ENCODE results near the gene RBKS.

Gene RBKS

GRCh38 chr2:27829791-27830190, 60.4 kb downstream of the RBKS start:
- DNase-seq = no peak

DNA sequence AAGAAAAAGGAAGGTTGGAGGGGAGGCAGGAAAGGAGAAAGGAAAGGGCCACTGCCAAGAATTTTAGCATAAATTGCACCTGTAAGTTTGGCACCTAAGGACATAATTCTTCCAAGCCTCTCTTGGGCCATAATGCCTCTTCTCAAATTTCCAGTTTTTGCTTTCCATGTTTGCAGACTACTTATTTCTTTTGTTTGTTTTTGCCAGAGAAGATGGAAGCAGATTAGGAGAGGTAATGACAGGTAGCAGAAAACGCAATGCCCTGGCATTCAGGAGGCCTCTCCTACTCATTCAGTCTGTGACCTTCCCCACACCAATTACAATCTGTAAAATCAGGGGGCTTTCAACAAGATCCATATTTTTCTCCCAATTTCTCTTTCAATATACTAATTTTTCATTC, 61.9 kb downstream of the RBKS start:
- DNase-seq = no peak

GRCh38 chr2:27824401-27824800, 65.8 kb downstream of the RBKS start:
- DNase-seq = no peak

GRCh38 chr2:27823569-27823968, 66.6 kb downstream of the RBKS start:
- DNase-seq = no peak

DNA sequence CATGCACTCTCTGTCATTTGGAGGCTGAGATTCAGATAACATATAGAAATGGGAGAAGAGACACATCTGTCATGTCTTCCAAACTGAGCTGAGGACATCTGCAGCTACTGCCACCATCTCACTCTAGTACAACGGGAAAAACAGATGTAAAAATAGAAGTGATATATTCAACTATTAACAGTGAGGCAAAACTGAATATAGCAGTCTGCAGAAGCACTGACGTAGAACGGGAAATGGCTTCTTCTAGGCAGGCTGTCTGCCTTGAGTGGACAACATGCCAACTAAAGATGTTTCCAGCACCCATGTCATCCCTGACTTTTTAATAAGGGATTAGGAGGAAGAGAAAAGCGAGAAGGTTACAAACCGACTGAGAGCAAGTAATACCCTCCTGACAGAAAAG, 67.1 kb downstream of the RBKS start:
- DNase-seq = no peak

DNA sequence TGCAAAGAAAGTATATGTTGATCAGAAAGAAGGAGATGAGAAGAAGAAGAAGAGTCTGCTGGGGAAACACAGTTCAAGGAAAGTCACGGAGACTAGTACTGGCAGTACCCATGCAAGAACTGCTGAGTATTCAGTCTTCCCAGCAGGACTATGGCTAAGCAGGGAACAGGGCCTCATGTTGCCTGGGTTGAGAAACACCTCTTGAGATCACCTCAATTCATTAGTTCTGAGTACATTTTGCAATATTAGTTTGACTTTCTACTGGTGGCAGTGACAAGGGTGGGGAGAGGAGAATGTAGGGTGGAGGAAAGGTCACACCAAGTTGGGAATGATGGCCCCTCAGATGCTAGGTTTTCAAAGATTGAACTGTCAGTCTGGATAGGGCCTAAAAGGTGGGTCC, 68.1 kb downstream of the RBKS start:
- DNase-seq = no peak

DNA sequence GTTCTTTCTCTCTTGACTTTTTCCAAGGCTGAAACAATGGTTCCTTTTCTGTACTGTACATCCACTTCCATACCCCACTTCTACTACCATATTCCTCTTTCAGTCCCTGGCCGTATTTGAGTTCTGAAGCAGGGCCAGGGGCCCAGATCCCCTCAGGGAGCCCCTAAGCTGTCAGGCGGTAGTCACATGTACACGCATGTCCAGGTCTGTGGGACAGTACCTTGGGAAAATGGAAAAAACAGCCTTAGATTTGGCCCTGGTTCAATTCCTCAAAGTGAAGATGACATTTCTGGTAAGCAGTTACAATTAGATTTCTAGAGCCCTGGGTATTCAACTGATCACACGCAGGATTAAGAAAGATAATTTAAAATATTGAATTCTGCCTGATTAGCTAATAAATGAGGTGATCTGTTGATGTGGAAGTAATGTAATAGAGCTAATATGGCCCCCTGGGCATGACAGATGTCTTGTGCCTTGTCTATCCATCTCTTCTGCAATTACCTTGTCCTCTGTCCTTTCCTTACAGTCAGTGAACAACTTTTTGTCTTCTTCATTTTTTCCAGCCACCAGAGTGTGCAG, 74.2 kb downstream of the RBKS start:
- DNase-seq = no peak

GRCh38 chr2:27814758-27815157, 75.4 kb downstream of the RBKS start:
- no peak for DNase-seq

GRCh38 chr2:27811768-27812167, 78.4 kb downstream of the RBKS start:
- no peak for DNase-seq

- no peak for DNase-seq
Measured at GRCh38 chr2:27810455-27810854, 79.7 kb downstream of the RBKS start.

- DNase-seq = no peak
Measured at GRCh38 chr2:27809761-27810241, 80.4 kb downstream of the RBKS start.

GRCh38 chr2:27808984-27809383, 81.2 kb downstream of the RBKS start:
- DNase-seq = no peak

DNA sequence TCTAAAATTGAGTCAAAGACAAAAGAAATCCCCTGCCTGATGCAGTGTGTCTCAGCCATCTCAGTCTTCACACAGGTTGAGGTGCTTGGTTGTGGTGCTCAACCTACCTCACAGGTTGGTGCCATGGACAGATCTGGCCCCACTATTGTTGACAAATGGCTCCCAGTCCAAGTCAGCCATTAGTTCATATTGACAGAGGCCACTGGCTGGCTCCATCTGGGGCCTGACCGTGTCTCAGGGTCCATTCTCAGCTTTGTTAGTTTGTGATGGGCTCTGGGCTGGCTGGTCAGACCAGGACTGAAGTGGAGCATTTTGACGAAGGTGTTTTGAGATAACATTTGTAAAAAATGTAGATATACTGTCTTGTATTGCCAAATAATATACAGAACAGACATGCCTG, 81.8 kb downstream of the RBKS start:
- DNase-seq = no peak

- DNase-seq = no peak
Measured at GRCh38 chr2:27807476-27807875, 82.7 kb downstream of the RBKS start.

DNA sequence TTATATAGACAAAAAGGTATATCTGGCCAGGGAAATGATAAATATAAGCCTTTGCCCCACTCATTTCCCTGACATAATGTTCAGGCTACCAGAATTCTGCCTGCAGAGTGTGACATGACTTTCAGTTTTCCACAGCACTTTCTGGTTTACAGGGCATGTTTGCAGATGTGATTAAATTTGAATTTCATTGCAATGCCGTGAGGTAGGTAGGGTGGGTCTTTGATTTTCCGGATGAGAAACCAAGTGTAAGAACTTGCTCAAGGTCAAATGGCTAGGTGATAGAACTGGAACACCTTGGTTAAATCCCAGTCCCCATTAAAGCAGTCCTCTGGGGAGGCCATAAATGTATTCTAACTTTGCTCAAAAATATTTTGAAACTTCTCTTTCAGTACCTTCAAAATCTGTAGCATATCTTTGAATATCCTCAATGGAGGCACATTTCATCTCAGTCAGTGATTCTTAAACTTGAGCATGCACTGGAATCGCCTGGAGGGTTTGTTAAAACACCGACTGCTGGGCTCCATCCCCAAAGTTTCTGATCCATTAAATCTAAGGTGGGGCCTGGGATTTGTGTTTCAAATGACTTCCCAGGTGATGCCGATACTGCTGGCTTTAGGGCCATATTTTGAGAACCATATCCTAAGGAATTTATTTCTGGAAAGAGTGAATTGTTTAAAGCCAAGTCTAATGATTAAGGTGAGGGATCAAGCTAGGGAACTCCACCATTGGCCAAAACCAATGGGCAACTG, 83.7 kb downstream of the RBKS start:
- DNase-seq = no peak

- no peak for DNase-seq
Measured at GRCh38 chr2:27805180-27805579, 85.0 kb downstream of the RBKS start.

DNA sequence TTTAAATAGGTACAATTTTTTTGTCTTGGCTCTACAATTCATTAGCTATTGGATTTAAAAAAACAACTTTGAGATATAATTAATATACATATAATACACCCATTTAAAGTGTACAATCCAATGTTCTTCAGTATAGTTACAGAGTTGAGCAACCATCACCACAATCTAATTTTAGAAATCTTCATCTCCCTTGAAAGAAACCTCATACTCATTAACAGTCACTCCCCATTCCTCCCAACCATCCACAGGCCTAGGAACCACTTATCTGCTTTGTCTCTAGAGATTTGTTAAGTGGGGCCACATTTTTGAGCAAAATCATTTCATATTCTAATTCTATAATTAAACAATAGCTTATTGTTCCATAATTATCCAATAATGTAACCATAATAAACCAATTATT, 86.0 kb downstream of the RBKS start:
- DNase-seq = no peak

GRCh38 chr2:27803046-27803445, 87.1 kb downstream of the RBKS start:
- DNase-seq = no peak

DNA sequence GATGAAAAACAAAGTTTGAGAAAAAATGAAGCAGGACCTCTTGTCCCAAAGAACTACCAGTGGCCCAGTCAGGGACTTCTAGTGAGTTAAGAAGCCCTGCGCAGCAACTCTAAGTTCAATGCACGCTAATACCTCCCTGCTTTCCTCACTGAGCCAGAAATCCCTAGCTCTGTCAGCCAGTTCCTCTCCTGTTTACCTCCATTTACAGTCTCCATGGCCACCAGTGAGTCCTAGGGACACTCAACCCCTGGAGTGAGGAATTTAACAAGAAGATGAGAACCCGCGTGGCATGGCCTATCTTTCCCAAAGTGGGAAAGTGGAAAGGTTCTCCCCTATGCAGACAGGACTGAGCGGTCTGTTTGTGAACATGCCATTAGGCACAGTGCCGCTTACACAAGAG, 87.6 kb downstream of the RBKS start:
- no peak for DNase-seq

- DNase-seq = peak in 1 of 14 donors; percentile 91
Measured at GRCh38 chr2:27800856-27801255, 89.3 kb downstream of the RBKS start.

- DNase-seq = no peak
Measured at GRCh38 chr2:27799646-27800010, 90.6 kb downstream of the RBKS start.

- no peak for DNase-seq
Measured at GRCh38 chr2:27798948-27799645, 91.1 kb downstream of the RBKS start.

DNA sequence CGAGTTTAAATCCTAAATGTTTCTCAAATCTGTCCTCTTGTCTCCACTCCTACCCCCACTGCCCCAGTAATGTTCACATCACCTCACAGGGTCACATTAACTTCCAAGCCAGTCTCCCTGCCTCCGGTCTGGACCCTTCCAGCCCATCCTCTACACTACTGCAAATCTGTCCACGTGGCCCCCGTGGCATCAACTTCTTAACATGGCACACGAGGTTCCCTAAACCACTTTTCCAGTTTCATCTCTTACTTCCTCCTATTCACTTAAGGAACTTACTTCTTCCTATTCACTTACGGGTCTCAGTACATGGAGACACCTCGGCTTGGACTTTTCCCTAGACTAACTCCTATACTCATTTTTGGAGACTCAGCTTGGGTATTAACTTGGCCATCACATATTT, 91.7 kb downstream of the RBKS start:
- DNase-seq = no peak

DNA sequence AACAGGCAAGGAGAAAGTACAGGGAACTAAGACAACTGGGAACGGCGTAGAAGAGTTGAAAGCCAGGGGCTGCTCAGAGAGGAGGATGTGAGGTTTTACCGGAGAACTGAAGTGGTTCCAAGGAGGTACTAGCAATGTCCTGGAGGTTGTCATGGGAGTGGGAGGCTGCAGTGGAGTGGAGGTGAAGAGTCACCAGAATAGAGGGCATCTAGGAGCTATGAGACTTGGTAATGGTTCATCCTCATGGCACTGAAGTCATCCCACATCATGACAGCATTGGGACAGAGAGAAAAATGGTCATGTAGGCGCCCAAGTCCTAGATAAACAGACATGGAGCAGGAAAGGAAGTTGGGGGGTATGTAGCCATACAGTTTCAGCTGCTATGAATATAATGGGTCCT, 92.3 kb downstream of the RBKS start:
- DNase-seq = no peak

Measured in C1 segment of cervical spinal cord (tissue), 14 donors.